B cell (primary cell): ENCODE data around the gene ERP27. TPM values are rescaled to one million over a fixed set of nuclear protein-coding genes. Genes with fewer than 3 reads are reported as not detected.

Source experiments
- ATAC-seq: fragments of 200-7000 bp; cut with Tn5 transposase; one replicate; pipeline ENCODE4 v1.10.0; 2021; ENCODE audit warnings: low read depth, mild to moderate bottlenecking, moderate number of reproducible peaks, moderate library complexity
- CTCF ChIA-PET: fragments of 350-600 bp; sonication (Branson Sonifier 250); formaldehyde crosslinking; loops from one replicate; lab custom pipeline; 2021; ENCODE audit warnings: antibody characterized with exemption, inconsistent platforms; lab: Charles Lee
- POLR2A ChIA-PET: fragments of 350-600 bp; sonication (Branson Sonifier 250); formaldehyde crosslinking; loops from one replicate; lab custom pipeline; 2021; ENCODE audit warnings: antibody characterized with exemption; lab: Charles Lee
- DNase-seq: peaks from one replicate; pipeline ENCODE4 v3.0.0; 2013
- H2AFZ ChIP-seq: 2 replicates; pipeline ENCODE4 v1.6.1; 2012; ENCODE audit warnings: mild to moderate bottlenecking, low read depth, low read length; ENCODE audit not compliant: insufficient read depth, poor library complexity, severe bottlenecking
- H3K27ac ChIP-seq, 2 donors: 1 replicate in 1 of 2; 2 replicates in 1 of 2; pipeline ENCODE4 v1.5.1; 2012 to 2013; ENCODE audit warnings: low read length in 2 of 2, mild to moderate bottlenecking in 2 of 2, moderate library complexity in 1 of 2
- H3K27me3 ChIP-seq, 4 experiments: fragments of 200-600 bp in 1 of 4; sonication (generic) in 1 of 4; replicated peaks in 1 of 4; 1 replicate in 2 of 4; 2 replicates in 2 of 4; pipeline versions ENCODE4 v1.6.1 to v1.7.0; 2013 to 2016; ENCODE audit warnings: low read length in 3 of 4, mild to moderate bottlenecking in 2 of 4, mixed read lengths in 1 of 4, moderate library complexity in 1 of 4; ENCODE audit not compliant: insufficient read depth in 4 of 4, control insufficient read depth in 3 of 4; ENCODE audit errors: control extremely low read depth in 1 of 4
- H3K36me3 ChIP-seq, 2 experiments: replicated peaks in 1 of 2; 1 replicate in 1 of 2; 2 replicates in 1 of 2; pipeline versions ENCODE4 v1.6.1 to v1.7.1; 2013; ENCODE audit warnings: low read length in 1 of 2; ENCODE audit not compliant: insufficient read depth in 2 of 2, control insufficient read depth in 1 of 2; ENCODE audit errors: control extremely low read depth in 1 of 2, extremely low read depth in 1 of 2
- H3K4me1 ChIP-seq, 2 donors: fragments of 200-600 bp in 1 of 2; sonication (generic) in 1 of 2; 1 replicate in 1 of 2; 2 replicates in 1 of 2; pipeline versions ENCODE4 v1.5.1 to v1.6.1; 2013 to 2017; ENCODE audit warnings: low read length in 2 of 2; ENCODE audit not compliant: control insufficient read depth in 2 of 2, insufficient read depth in 2 of 2
- H3K4me2 ChIP-seq: replicated peaks from 2 replicates; pipeline ENCODE3; 2012; ENCODE audit warnings: mild to moderate bottlenecking, low read depth, low read length; ENCODE audit not compliant: poor library complexity, severe bottlenecking
- H3K4me3 ChIP-seq, 5 experiments: fragments of 200-600 bp in 1 of 5; sonication (generic) in 1 of 5; 1 replicate in 3 of 5; 2 replicates in 2 of 5; pipeline versions ENCODE4 v1.5.1 to v1.7.0; 2011 to 2016; ENCODE audit warnings: low read length in 4 of 5, mild to moderate bottlenecking in 4 of 5, low read depth in 2 of 5, control low read depth in 1 of 5, moderate library complexity in 1 of 5; ENCODE audit not compliant: insufficient read depth in 1 of 5; ENCODE audit errors: control extremely low read depth in 1 of 5, extremely low read depth in 1 of 5
- H3K79me2 ChIP-seq: fragments of 200-600 bp; sonication (generic); one replicate; pipeline ENCODE4 v1.6.0; 2016; ENCODE audit warnings: low read length; ENCODE audit not compliant: control insufficient read depth, insufficient read depth
- H3K9ac ChIP-seq: fragments of 200-600 bp; sonication (generic); 2 replicates; pipeline ENCODE4 v1.6.1; 2017; ENCODE audit warnings: mild to moderate bottlenecking, low read length, moderate library complexity
- H3K9me3 ChIP-seq, 3 donors: one replicate each; pipeline versions ENCODE4 v1.6.1 to v1.7.1; 2013; ENCODE audit warnings: low read length in 2 of 3; ENCODE audit not compliant: control insufficient read depth in 2 of 3, insufficient read depth in 1 of 3; ENCODE audit errors: control extremely low read depth in 1 of 3
- H4K20me1 ChIP-seq: 2 replicates; pipeline ENCODE4 v1.6.0; 2012; ENCODE audit warnings: mild to moderate bottlenecking, low read length; ENCODE audit not compliant: insufficient read depth, control insufficient read depth, poor library complexity, severe bottlenecking
- H3K27ac Mint-ChIP-seq: one replicate; pipeline ENCODE4 v1.8.0; 2021; ENCODE audit warnings: mixed read lengths
- H3K27me3 Mint-ChIP-seq: one replicate; pipeline ENCODE4 v1.8.0; 2021; ENCODE audit warnings: mixed read lengths
- H3K4me1 Mint-ChIP-seq: one replicate; pipeline ENCODE4 v1.8.0; 2021; ENCODE audit warnings: mixed read lengths
- H3K4me3 Mint-ChIP-seq: one replicate; pipeline ENCODE4 v1.8.0; 2021; ENCODE audit warnings: mixed read lengths
- H3K9me3 Mint-ChIP-seq: one replicate; pipeline ENCODE4 v1.8.0; 2022; ENCODE audit warnings: mixed read lengths; ENCODE audit not compliant: insufficient read depth
- EZH2 ChIP-seq: IDR thresholded peaks from 2 replicates; pipeline ENCODE4 v1.6.1; 2012; ENCODE audit warnings: borderline replicate concordance, low read depth, mild to moderate bottlenecking, moderate library complexity, low read length; ENCODE audit not compliant: insufficient read depth, poor library complexity, severe bottlenecking
- WGBS: methylation state at CpG from one replicate; pipeline ENCODE4 v1.1.5; 2013; ENCODE audit warnings: missing lambda C conversion rate; ENCODE audit not compliant: insufficient coverage; 5-methylcytosine and 5-hydroxymethylcytosine counted together
- intact Hi-C: fragments of 100-400 bp; cut with micrococcal nuclease; formaldehyde crosslinking; loops from one replicate; pipeline ENCODE4 v1.10.0; 2022
- polyA plus RNA-seq: library from polyadenylated mRNA; depleted of rRNA; stranded (reverse); fragments of >200 nt; gene quantifications from 2 replicates; pipeline ENCODE4 v1.2.3, GENCODE V29; 2012
- total RNA-seq, 2 donors: library from RNA; stranded (reverse); fragments of 120-200 nt in 1 of 2; gene quantifications; 1 replicate in 1 of 2; 2 replicates in 1 of 2; pipeline versions ENCODE4 v1.2.3 to v1.2.4, GENCODE V29; 2013 to 2022
- TF ChIP-seq, protein P1 (sequence below): fragments of 200-600 bp; IDR thresholded peaks from one replicate; pipeline ENCODE4 v1.8.0; 2022; ENCODE audit warnings: antibody characterized with exemption, mild to moderate bottlenecking

Gene ERP27
- total and polyA plus RNA-seq, 2 donors (not counting 1 experiment from before 2014, with no cell fraction given), result 7.8 to 9.0 TPM

DNA sequence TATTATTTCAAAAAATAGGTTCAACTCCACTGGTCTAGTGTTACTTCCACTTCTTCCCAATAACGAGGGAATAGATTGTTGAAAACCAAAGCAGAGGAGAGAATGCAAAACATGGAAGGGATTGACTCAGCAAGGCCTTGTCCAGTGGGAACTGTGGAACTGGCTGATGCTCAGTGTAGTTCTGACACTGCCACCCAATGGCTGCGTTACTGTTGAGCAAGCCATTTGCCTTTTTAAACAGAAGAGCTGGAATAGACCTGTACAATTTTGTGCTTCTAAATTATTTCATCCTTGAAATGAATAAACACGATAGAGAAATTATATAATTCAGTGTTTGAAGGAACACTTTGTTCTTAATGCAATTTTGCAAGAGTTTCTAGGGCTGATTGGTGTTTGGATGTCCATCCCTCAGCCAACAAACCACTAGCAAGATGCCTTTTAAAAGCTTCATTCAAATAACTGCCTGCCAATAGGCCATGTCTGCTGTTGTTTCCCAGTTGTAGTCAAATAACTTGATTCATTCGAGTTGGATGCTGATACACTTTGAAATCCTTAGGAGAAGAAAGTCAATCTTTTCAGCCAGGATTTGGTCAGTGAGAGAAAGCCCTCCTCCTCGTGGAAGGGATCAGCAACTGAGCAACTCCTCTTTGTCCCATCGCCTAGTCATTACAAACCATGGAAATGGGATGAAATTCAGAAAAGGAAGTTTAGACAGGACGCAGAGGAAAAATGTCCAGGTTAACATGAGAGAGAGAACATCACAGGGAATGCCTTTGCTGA is 45.4 kb downstream of the ERP27 start:
- Histone ChIP-seq H3K4me2 (no peak overlapping the region), H3K79me2 (no peaks in the 10 kb centered on the region), H3K9ac (no peak overlapping the region), H4K20me1 (no peaks in the 10 kb centered on the region), H3K4me3 (no peak overlapping the region), H2AFZ (no peak overlapping the region), H3K9me3 (no peaks in the 10 kb centered on the region), H3K27me3 (peaks cover 0 to 6% (median under 1%) of the 10 kb centered on the region in 4 experiments), H3K36me3 (no peaks in the 10 kb centered on the region), H3K27ac (no peak overlapping the region), H3K4me1 (no peaks in the 10 kb centered on the region)
- TF ChIP-seq EZH2, result no peak
- TF ChIP-seq, protein P1, sequence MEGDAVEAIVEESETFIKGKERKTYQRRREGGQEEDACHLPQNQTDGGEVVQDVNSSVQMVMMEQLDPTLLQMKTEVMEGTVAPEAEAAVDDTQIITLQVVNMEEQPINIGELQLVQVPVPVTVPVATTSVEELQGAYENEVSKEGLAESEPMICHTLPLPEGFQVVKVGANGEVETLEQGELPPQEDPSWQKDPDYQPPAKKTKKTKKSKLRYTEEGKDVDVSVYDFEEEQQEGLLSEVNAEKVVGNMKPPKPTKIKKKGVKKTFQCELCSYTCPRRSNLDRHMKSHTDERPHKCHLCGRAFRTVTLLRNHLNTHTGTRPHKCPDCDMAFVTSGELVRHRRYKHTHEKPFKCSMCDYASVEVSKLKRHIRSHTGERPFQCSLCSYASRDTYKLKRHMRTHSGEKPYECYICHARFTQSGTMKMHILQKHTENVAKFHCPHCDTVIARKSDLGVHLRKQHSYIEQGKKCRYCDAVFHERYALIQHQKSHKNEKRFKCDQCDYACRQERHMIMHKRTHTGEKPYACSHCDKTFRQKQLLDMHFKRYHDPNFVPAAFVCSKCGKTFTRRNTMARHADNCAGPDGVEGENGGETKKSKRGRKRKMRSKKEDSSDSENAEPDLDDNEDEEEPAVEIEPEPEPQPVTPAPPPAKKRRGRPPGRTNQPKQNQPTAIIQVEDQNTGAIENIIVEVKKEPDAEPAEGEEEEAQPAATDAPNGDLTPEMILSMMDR, result no peak
- no peak overlapping the region for H3K27ac Mint-ChIP-seq
- H3K4me1 Mint-ChIP-seq, result no peaks in the 10 kb centered on the region
- peaks cover 12% of the 10 kb centered on the region for H3K27me3 Mint-ChIP-seq
- ChIA-PET CTCF (interaction anchor here (1.2 to 1.8 kb wide), 2 partner anchors 27 to 34 kb away, joined by 3 to 4 read pairs; no protein-coding TSS in a partner anchor), POLR2A (no interaction called here)
- H3K4me3 Mint-ChIP-seq, result no peak overlapping the region
- DNase-seq, result no peak
- WGBS, result 96% methylated on average over 3 of the region's 7 CpGs
- no peaks in the 10 kb centered on the region for H3K9me3 Mint-ChIP-seq
- no peak for ATAC-seq
- intact Hi-C loops, result no loop called here

DNA sequence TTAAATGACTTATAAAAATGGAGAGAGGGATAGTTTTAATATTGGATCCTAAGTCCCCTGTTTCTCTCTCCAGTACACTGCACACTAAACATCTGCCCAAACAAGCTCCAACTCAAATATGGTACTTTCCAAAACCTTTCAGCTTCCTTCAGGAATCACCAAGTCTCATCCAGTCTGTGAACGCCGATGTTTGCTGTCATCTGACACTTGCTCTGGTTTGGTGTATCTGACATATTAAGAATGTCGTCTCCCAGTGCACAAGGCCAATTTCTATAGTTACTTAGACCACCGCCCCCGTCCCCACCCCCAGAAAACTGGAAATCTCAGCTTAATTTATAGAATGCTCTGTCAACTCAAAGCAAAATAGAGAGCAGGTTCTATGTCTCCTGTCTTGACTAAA is 47.6 kb downstream of the ERP27 start:
- intact Hi-C loops, result no loop called here
- CTCF ChIA-PET, result interaction anchor here (0.7 to 2.6 kb wide), 4 partner anchors 8 to 105 kb away, joined by 3 to 9 read pairs (median 4); no protein-coding TSS in a partner anchor
- no peak overlapping the region for H3K4me3 Mint-ChIP-seq

More for the DNA sequence above, 47.6 kb downstream of the ERP27 start:
- DNase-seq, result no peak
- peaks cover 10% of the 10 kb centered on the region for H3K4me1 Mint-ChIP-seq
- no peak overlapping the region for H3K4me3 ChIP-seq
- H3K79me2 ChIP-seq, result no peaks in the 10 kb centered on the region
- TF ChIP-seq, protein P1, result no peak
- TF ChIP-seq EZH2, result no peak
- no peak overlapping the region for H2AFZ ChIP-seq
- H3K27me3 Mint-ChIP-seq, result peaks cover 34% of the 10 kb centered on the region
- H3K27me3 ChIP-seq, result peaks cover 0 to 10% (median 8%) of the 10 kb centered on the region in 4 experiments
- no peaks in the 10 kb centered on the region for H3K9me3 ChIP-seq
- H3K9ac ChIP-seq, result no peak overlapping the region
- POLR2A ChIA-PET, result no interaction called here
- no peak for ATAC-seq
- H3K9me3 Mint-ChIP-seq, result no peaks in the 10 kb centered on the region
- no peak overlapping the region for H3K4me2 ChIP-seq
- WGBS, result 100% methylated on average over 1 of the region's 5 CpGs
- no peak overlapping the region for H3K27ac ChIP-seq
- no peak overlapping the region for H3K27ac Mint-ChIP-seq
- no peaks in the 10 kb centered on the region for H4K20me1 ChIP-seq
- peaks cover 9 to 13% of the 10 kb centered on the region in 2 donors for H3K4me1 ChIP-seq
- no peaks in the 10 kb centered on the region for H3K36me3 ChIP-seq
